Lung (tissue), 12 donors: ENCODE data around the gene OAF. TPM values are rescaled to one million over a fixed set of nuclear protein-coding genes. Genes with fewer than 3 reads are reported as not detected.

Experiments
- ATAC-seq: fragments of 200-7000 bp; cut with Tn5 transposase; one replicate; pipeline ENCODE4 v1.9.1; 2020; ENCODE audit warnings: moderate number of reproducible peaks; ENCODE audit not compliant: insufficient read depth, low FRiP score
- DNase-seq, 3 donors: peaks; one replicate each; pipeline ENCODE4 v3.0.0-alpha.2; 2013 to 2017
- H3K27ac ChIP-seq, 2 donors: one replicate each; pipeline ENCODE4 v1.5.1; 2013; ENCODE audit warnings: mild to moderate bottlenecking in 2 of 2, moderate library complexity in 2 of 2, control low read depth in 1 of 2, inconsistent platforms in 1 of 2, low read depth in 1 of 2, low read length in 1 of 2
- H3K27me3 ChIP-seq, 3 donors: one replicate each; pipeline ENCODE4 v1.5.1; 2013; ENCODE audit warnings: low read length in 2 of 3; ENCODE audit not compliant: control insufficient read depth in 3 of 3, insufficient read depth in 3 of 3
- H3K36me3 ChIP-seq, 4 donors: one replicate each; pipeline ENCODE4 v1.5.1; 2013; ENCODE audit warnings: low read length in 4 of 4, mild to moderate bottlenecking in 1 of 4, moderate library complexity in 1 of 4; ENCODE audit not compliant: control insufficient read depth in 4 of 4, insufficient read depth in 4 of 4
- H3K4me1 ChIP-seq, 5 donors: one replicate each; pipeline ENCODE4 v1.5.1; 2013; ENCODE audit warnings: low read length in 5 of 5, mild to moderate bottlenecking in 2 of 5, moderate library complexity in 1 of 5; ENCODE audit not compliant: control insufficient read depth in 5 of 5, insufficient read depth in 5 of 5
- H3K4me3 ChIP-seq: one replicate; pipeline ENCODE4 v1.5.1; 2013; ENCODE audit warnings: mild to moderate bottlenecking, control low read depth, moderate library complexity
- H3K9ac ChIP-seq, 2 donors: one replicate each; pipeline ENCODE4 v1.5.1; 2013; ENCODE audit warnings: low read length in 2 of 2, control low read depth in 1 of 2; ENCODE audit not compliant: insufficient read depth in 1 of 2
- H3K9me3 ChIP-seq, 4 donors: one replicate each; pipeline ENCODE4 v1.5.1; 2013; ENCODE audit warnings: low read length in 3 of 4, mild to moderate bottlenecking in 1 of 4, moderate library complexity in 1 of 4; ENCODE audit not compliant: control insufficient read depth in 4 of 4, insufficient read depth in 3 of 4
- WGBS, 2 donors: extraction: QIAGEN DNeasy Blood & Tissue Kit; methylation state at CpG; one replicate each; pipeline ENCODE4 v1.1.7; 2013; 5-methylcytosine and 5-hydroxymethylcytosine counted together
- polyA plus RNA-seq, 2 donors: library from polyadenylated mRNA; stranded (reverse); fragments of 200-250 nt; gene quantifications; one replicate each; pipeline ENCODE4 v1.2.1, GENCODE V29; 2013
- total RNA-seq, 2 donors: library from RNA; depleted of rRNA in 1 of 2; stranded (reverse); fragments of >200 nt in 1 of 2; gene quantifications; one replicate each; pipeline ENCODE4 v1.2.1, GENCODE V29; 2014 to 2021
- TF ChIP-seq, protein P1 (sequence below): IDR thresholded peaks from 2 replicates; pipeline ENCODE4 v1.5.1; 2012; ENCODE audit warnings: mild to moderate bottlenecking; ENCODE audit errors: control extremely low read depth, extremely low read depth
- donor health status: control.
- donor health status: control.
- donor health status: Bipolar disorder and iron deficiency.
- donor health status: healthy.
- donor health status: DM: yes; HTN: yes; CAD: no.

OAF gene
- total and polyA plus RNA-seq, 4 donors: 7.7 to 27.4 (median 12.0) TPM

DNA sequence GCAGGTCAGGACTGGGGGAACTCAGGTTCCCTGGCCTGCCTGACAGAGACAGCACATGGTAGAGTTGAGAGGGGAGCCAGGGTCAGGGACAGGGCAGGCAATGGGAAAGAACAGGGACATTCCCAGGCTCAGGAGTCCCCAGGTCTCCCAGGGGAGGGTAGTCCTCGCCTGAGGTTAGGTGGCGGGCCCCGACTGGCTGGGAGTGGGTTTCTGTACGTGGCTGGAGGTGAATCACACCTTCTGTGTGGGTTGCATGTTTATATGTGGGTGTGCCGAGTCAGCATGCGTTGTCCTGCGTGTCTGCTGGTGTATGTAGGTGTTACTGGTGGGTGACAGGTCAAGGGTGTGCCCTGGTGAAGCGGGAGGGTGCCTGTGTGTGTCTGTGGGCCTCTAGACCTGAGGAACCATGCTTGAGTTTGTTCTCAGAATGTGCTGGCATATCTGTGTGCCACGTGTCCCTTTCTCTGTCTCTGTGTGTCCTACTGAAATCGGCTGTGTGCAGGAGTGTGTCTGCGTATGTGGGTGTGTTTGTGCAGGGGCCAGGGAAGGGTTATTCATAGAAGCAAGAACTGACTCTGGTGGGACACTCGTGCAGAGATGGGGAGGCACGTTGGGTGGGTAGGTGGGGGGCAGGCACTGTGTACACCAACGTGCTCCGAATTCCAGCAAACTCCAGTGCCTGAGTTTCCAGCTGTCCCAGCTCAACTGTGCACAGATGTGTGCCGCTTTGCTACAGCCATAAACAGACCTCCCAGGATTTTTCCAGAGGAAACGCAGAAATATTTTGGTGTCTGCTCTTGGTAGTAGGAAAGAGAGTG lies 23.8 kb upstream of the OAF start:
- H3K9ac ChIP-seq: peak overlapping the region in 1 of 2 donors; percentile 51
- H3K27me3 ChIP-seq: no peaks in the 10 kb centered on the region
- H3K9me3 ChIP-seq: no peaks in the 10 kb centered on the region
- ATAC-seq: no peak
- TF ChIP-seq, protein P1, sequence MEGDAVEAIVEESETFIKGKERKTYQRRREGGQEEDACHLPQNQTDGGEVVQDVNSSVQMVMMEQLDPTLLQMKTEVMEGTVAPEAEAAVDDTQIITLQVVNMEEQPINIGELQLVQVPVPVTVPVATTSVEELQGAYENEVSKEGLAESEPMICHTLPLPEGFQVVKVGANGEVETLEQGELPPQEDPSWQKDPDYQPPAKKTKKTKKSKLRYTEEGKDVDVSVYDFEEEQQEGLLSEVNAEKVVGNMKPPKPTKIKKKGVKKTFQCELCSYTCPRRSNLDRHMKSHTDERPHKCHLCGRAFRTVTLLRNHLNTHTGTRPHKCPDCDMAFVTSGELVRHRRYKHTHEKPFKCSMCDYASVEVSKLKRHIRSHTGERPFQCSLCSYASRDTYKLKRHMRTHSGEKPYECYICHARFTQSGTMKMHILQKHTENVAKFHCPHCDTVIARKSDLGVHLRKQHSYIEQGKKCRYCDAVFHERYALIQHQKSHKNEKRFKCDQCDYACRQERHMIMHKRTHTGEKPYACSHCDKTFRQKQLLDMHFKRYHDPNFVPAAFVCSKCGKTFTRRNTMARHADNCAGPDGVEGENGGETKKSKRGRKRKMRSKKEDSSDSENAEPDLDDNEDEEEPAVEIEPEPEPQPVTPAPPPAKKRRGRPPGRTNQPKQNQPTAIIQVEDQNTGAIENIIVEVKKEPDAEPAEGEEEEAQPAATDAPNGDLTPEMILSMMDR: no peak
- 66 to 73% methylated on average over 17 of the region's 17 CpGs for WGBS, 2 donors
- H3K4me3 ChIP-seq: no peak overlapping the region
- DNase-seq: peak; percentile 83 to 94 (median 92)
- no peaks in the 10 kb centered on the region for H3K36me3 ChIP-seq
- H3K4me1 ChIP-seq: peaks cover 0 to 72% (median 45%) of the 10 kb centered on the region in 5 donors
- peak overlapping the region; percentile 26 to 40 for H3K27ac ChIP-seq

DNA sequence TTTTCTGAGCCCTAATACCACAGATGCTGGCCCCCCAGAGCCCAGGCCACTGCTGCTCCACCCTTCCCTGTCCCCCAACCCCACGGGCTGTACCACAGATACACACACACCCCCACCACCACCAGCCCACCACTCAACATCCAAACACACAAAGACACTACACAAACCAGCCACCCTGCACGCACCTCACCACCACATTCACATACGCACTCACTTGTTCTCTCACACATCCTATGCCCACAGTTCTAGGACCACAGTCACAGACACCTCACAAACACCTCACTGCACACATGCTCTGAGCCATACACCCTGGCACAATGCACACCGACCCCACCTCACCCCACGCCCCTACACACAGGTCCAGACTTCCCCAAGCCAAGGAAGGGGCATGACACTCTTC lies 22.5 kb upstream of the OAF start:
- TF ChIP-seq, protein P1: no peak
- ATAC-seq: no peak
- Histone ChIP-seq H3K4me3 (no peak overlapping the region), H3K27me3 (no peaks in the 10 kb centered on the region), H3K27ac (no peak overlapping the region), H3K9ac (peak overlapping the region in 1 of 2 donors; percentile 35), H3K9me3 (no peaks in the 10 kb centered on the region), H3K4me1 (peaks cover 0 to 58% (median 37%) of the 10 kb centered on the region in 5 donors), H3K36me3 (no peaks in the 10 kb centered on the region)
- DNase-seq: no peak
- 90 to 92% methylated on average over 5 of the region's 5 CpGs for WGBS, 2 donors

DNA sequence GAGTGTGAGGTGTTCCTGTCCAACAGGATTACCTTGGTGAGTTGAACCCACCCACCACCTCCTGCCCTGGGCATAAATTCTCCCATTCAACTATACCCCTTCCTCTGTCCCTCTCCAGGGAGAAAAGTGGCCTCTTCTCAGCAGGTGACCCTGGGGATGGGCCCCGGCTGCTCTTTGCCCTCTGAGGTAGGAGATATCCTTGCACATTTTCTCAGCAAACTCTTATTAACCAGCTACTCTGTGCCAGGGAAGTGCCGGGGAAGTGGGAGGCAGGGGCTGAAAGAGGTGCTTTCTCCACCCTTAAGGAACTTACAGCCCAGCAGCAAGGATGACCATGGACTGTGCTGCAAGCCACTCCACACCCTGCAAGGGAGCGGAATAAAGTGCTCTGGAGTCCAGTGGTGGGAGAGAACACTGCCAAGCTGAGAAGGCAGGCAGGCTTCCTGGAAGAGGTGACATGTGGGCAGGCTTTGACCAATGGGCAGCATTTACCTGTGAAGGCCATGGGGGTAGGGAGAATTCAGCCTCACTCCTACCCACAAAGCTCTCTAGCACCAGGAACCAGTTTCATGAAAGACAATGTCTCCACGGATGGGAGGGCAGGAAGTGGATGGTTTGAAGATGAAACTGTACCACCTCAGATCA lies 21.9 kb upstream of the OAF start:
- H3K27ac ChIP-seq: no peak overlapping the region
- TF ChIP-seq, protein P1: no peak
- H3K4me1 ChIP-seq: peaks cover 0 to 53% (median 37%) of the 10 kb centered on the region in 5 donors
- no peaks in the 10 kb centered on the region for H3K9me3 ChIP-seq
- ATAC-seq (no peak), DNase-seq (no peak)
- WGBS, 2 donors: 81 to 86% methylated on average over 4 of the region's 4 CpGs
- no peaks in the 10 kb centered on the region for H3K36me3 ChIP-seq
- H3K9ac ChIP-seq: peak overlapping the region in 1 of 2 donors; percentile 35
- no peaks in the 10 kb centered on the region for H3K27me3 ChIP-seq
- no peak overlapping the region for H3K4me3 ChIP-seq
